ENCODE results near the gene PIGU. TPM values are rescaled to one million over a fixed set of nuclear protein-coding genes. Genes with fewer than 3 reads are reported as not detected.
A peak's percentile ranks its signal among the peaks of the same experiment; 100 is the strongest.

The PIGU gene
- total and polyA plus RNA-seq, 8 donors, result 4.1 to 20.4 (median 7.9) TPM

GRCh38 chr20:34534391-34535165, 142.3 kb downstream of the PIGU start:
- FAIRE-seq (no peak), DNase-seq (peak in 1 of 6 donors; percentile 38), ATAC-seq (no peak)
- Histone ChIP-seq H3K27me3 (no peaks in the 10 kb centered on the region), H3K4me1 (no peaks in the 10 kb centered on the region), H3K27ac (no peak overlapping the region), H3K36me3 (peaks cover 3 to 47% (median 14%) of the 10 kb centered on the region in 3 donors), H3K4me3 (no peak overlapping the region), H3K9me3 (no peaks in the 10 kb centered on the region)
- WGBS, 2 donors, result 91 to 94% methylated on average over 15 of the region's 15 CpGs
- intact Hi-C loops (cut with DNase I), result loop anchor here in 1 of 3 donors (10.0 kb wide), 1 partner anchor 230 kb away; no protein-coding TSS in a partner anchor
- TF ChIP-seq, protein P1, sequence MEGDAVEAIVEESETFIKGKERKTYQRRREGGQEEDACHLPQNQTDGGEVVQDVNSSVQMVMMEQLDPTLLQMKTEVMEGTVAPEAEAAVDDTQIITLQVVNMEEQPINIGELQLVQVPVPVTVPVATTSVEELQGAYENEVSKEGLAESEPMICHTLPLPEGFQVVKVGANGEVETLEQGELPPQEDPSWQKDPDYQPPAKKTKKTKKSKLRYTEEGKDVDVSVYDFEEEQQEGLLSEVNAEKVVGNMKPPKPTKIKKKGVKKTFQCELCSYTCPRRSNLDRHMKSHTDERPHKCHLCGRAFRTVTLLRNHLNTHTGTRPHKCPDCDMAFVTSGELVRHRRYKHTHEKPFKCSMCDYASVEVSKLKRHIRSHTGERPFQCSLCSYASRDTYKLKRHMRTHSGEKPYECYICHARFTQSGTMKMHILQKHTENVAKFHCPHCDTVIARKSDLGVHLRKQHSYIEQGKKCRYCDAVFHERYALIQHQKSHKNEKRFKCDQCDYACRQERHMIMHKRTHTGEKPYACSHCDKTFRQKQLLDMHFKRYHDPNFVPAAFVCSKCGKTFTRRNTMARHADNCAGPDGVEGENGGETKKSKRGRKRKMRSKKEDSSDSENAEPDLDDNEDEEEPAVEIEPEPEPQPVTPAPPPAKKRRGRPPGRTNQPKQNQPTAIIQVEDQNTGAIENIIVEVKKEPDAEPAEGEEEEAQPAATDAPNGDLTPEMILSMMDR (IDR thresholded peaks at IDR 0.05), result no peak

DNA sequence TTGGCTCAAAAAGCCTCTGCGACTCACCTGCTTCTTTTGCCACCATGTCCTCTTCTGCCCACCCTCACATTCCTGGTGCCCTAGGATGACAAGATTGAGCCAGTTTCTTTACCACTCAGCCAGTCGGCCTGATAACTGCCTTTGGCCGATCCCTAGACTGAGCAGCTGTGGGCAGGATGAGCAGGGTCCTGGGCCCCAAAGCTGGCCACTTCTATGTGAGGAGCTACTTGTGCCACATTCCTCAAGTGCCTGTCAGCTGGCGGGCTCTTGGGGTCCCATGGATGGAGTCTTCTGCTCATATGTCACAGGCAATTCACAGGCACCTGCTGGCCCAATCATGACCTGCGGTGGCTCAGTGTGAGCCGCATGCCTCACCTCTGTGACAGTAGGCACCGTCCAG, 144.1 kb downstream of the PIGU start:
- H3K27me3 ChIP-seq, result no peaks in the 10 kb centered on the region
- intact Hi-C loops (cut with DNase I), result loop anchor here in 1 of 3 donors (10.0 kb wide), 1 partner anchor 232 kb away; no protein-coding TSS in a partner anchor
- FAIRE-seq (no peak), ATAC-seq (no peak), DNase-seq (peak in 1 of 6 donors; percentile 41)
- 90 to 92% methylated on average over 7 of the region's 7 CpGs for WGBS, 2 donors
- peaks cover 3 to 53% (median 15%) of the 10 kb centered on the region in 3 donors for H3K36me3 ChIP-seq
- no peaks in the 10 kb centered on the region for H3K4me1 ChIP-seq
- H3K9me3 ChIP-seq, result no peaks in the 10 kb centered on the region
- no peak overlapping the region for H3K4me3 ChIP-seq
- H3K27ac ChIP-seq, result no peak overlapping the region
- TF ChIP-seq, protein P1 (IDR thresholded peaks at IDR 0.05), result no peak

- no peak for DNase-seq
- no peak for ATAC-seq
- no peaks in the 10 kb centered on the region for H3K27me3 ChIP-seq
- no peaks in the 10 kb centered on the region for H3K9me3 ChIP-seq
- H3K4me1 ChIP-seq, result no peaks in the 10 kb centered on the region
- H3K4me3 ChIP-seq, result no peak overlapping the region
- no peak overlapping the region for H3K27ac ChIP-seq
- WGBS, 2 donors, result 86 to 92% methylated on average over 8 of the region's 8 CpGs
- TF ChIP-seq, protein P1 (IDR thresholded peaks at IDR 0.05), result no peak
- peaks cover 3 to 58% (median 18%) of the 10 kb centered on the region in 3 donors for H3K36me3 ChIP-seq
- no peak for FAIRE-seq
- intact Hi-C loops (cut with DNase I), result loop anchor here in 1 of 3 donors (10.0 kb wide), 1 partner anchor 232 kb away; no protein-coding TSS in a partner anchor
Measured at GRCh38 chr20:34532320-34532719, 144.6 kb downstream of the PIGU start.

GRCh38 chr20:34531608-34532265, 145.2 kb downstream of the PIGU start:
- WGBS, 2 donors, result 89 to 91% methylated on average over 8 of the region's 8 CpGs
- DNase-seq (peak in 1 of 6 donors; percentile 29), FAIRE-seq (no peak), ATAC-seq (no peak)
- Histone ChIP-seq H3K36me3 (peaks cover 3 to 58% (median 18%) of the 10 kb centered on the region in 3 donors), H3K4me3 (no peak overlapping the region), H3K27me3 (no peaks in the 10 kb centered on the region), H3K4me1 (peaks cover 0 to 3% (median 0%) of the 10 kb centered on the region in 3 donors), H3K27ac (no peak overlapping the region), H3K9me3 (no peaks in the 10 kb centered on the region)
- intact Hi-C loops (cut with DNase I), result loop anchor here in 1 of 3 donors (10.0 kb wide), 1 partner anchor 233 kb away; no protein-coding TSS in a partner anchor
- TF ChIP-seq, protein P1 (IDR thresholded peaks at IDR 0.05), result no peak

Data from pancreas (tissue), 10 donors.